Measurements from ENCODE around the gene OR4D9.

OR4D9 gene

GRCh38 chr11:59520741-59521140 is 9.4 kb downstream of the OR4D9 start:
- H3K4me3 ChIP-seq (replicated peaks; ENCODE audit: insufficient read depth, low read length) = no peak overlapping the region
- TF ChIP-seq SPI1 (IDR thresholded peaks at IDR 0.05; ENCODE audit: borderline replicate concordance, low read depth) (no peak), GABPA (IDR thresholded peaks at IDR 0.05; ENCODE audit: low read depth) (no peak), REST (IDR thresholded peaks at IDR 0.05; ENCODE audit: insufficient replicate concordance, low read depth) (no peak), CTCF (IDR thresholded peaks at IDR 0.05; ENCODE audit: insufficient read depth, low read length) (no peak)

GRCh38 chr11:59523541-59523940 is 12.2 kb downstream of the OR4D9 start:
- no peak for DNase-seq (ENCODE audit: low read depth in 1 of 2, low spot score in 1 of 2)
- Histone ChIP-seq H3K4me3 (replicated peaks; ENCODE audit: insufficient read depth, low read length) (no peak overlapping the region), H3K27ac (replicated peaks) (no peak overlapping the region), H3K27me3 (ENCODE audit: insufficient read depth, poor library complexity, severe bottlenecking) (no peaks in the 10 kb centered on the region)
- TF ChIP-seq GABPA (IDR thresholded peaks at IDR 0.05; ENCODE audit: low read depth) (no peak), REST (IDR thresholded peaks at IDR 0.05; ENCODE audit: insufficient replicate concordance, low read depth) (no peak), SPI1 (IDR thresholded peaks at IDR 0.05; ENCODE audit: borderline replicate concordance, low read depth) (no peak), CTCF (IDR thresholded peaks at IDR 0.05; ENCODE audit: insufficient read depth, low read length) (no peak), POLR2AphosphoS5 (IDR thresholded peaks at IDR 0.05; ENCODE audit: low read depth) (no peak)

More at GRCh38 chr11:59520741-59521140, 9.4 kb downstream of the OR4D9 start:
- DNase-seq (ENCODE audit: low read depth in 1 of 2, low spot score in 1 of 2) = no peak
- no peaks in the 10 kb centered on the region for H3K27me3 ChIP-seq (ENCODE audit: insufficient read depth, poor library complexity, severe bottlenecking)
- no peak overlapping the region for H3K27ac ChIP-seq (replicated peaks)

- TF ChIP-seq CTCF (IDR thresholded peaks at IDR 0.05; ENCODE audit: insufficient read depth, low read length) = no peak
- H3K27me3 ChIP-seq (ENCODE audit: insufficient read depth, poor library complexity, severe bottlenecking) = no peaks in the 10 kb centered on the region
- no peak overlapping the region for H3K4me3 ChIP-seq (replicated peaks; ENCODE audit: insufficient read depth, low read length)
- DNase-seq (ENCODE audit: low read depth in 1 of 2, low spot score in 1 of 2) = no peak
- H3K27ac ChIP-seq (replicated peaks) = no peak overlapping the region
These were observed 17.4 kb downstream of the OR4D9 start for GRCh38 chr11:59528711-59529110.

- DNase-seq (ENCODE audit: low read depth in 1 of 2, low spot score in 1 of 2) = no peak
- H3K27ac ChIP-seq (replicated peaks) = no peak overlapping the region
- H3K27me3 ChIP-seq (ENCODE audit: insufficient read depth, poor library complexity, severe bottlenecking) = no peaks in the 10 kb centered on the region
- TF ChIP-seq SPI1 (IDR thresholded peaks at IDR 0.05; ENCODE audit: borderline replicate concordance, low read depth) (no peak), POLR2AphosphoS5 (IDR thresholded peaks at IDR 0.05; ENCODE audit: low read depth) (no peak), CTCF (IDR thresholded peaks at IDR 0.05; ENCODE audit: insufficient read depth, low read length) (no peak), GABPA (IDR thresholded peaks at IDR 0.05; ENCODE audit: low read depth) (no peak), REST (IDR thresholded peaks at IDR 0.05; ENCODE audit: insufficient replicate concordance, low read depth) (no peak)
- no peak overlapping the region for H3K4me3 ChIP-seq (replicated peaks; ENCODE audit: insufficient read depth, low read length)
These were observed 21.3 kb downstream of the OR4D9 start for GRCh38 chr11:59532620-59533019.

Measured in HL-60 (cell line).